ENCODE measurements around the gene TAF6.
A peak's percentile ranks its signal among the peaks of the same experiment; 100 is the strongest.
"Not testable (repeated sequence)": the region's sequence is repeated elsewhere in the genome, so short reads cannot be mapped to it uniquely, and the experiment has no call there.

Gene TAF6

DNA sequence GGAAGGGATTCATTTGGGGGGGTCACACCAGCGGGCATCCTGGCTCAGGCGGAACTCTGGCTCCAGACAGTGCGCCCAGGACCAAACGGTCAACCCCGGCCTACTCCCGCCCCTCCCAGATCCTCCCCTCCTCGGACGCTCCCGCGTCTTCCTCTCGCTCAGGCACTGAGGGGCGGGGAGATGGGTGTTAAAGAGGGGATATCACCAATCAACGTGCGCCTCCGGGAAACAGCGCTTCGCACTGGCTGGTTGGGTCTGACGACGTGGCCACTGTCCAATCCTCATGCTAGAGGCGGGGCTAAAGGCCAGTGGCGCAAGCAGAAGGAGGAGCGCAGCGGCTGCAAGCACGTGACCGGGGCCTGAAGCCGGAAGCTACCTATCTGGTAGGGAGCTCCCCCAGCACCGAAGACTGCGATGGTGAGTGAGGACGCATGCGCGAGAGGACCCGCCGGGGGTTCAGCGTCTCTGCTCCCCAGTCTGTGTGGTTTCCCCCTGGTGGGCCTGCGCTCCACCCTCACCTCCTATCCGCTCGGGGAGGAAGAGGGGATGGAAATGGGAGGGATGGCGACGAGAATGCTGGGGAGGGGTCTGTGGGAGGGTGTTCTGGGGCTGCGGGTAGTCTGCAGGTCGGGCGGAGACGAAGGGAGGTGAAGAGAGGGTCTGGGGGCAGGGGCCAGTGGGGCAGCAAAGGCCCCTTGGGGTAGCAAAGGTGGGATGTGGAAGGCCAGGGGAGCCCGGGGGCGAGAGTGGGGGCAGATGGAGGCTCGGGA, 29.6 kb upstream of the TAF6 start, which contains the start of gene LAMTOR4:
TSS of gene LAMTOR4 (plus strand) at position 360 of the 770 bp plus-strand sequence. CDS start at position 415, 55 bp downstream.
- TF ChIP-seq CTCF (IDR thresholded peaks at IDR 0.05; ENCODE audit: control insufficient read depth, extremely low read depth, insufficient read depth), result no peak
- peak within 1 kb of the TSS; percentile 99 for H3K4me3 ChIP-seq (ENCODE audit: low read depth, low read length)

DNA sequence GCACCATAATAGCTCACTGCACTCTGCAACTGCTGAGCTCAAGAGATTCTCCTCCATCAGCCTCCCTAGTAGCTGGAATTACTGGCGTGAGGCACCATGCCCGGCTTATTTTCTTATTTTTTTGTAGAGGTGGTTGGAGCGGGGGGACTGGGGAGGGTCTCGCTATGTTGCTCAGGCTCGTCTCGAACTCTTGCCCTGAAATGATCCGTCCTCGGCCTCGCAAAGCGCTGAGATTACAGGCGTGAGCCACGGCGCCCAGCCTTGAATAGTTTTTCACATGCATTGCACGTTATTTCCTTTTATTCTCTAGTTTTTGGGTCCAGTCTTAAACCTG, 29.0 kb upstream of the TAF6 start:
- no peak for DNase-seq (ENCODE audit: low read depth)
- H3K4me3 ChIP-seq (ENCODE audit: low read depth, low read length), result peak overlapping the region; percentile 99
- no peak for TF ChIP-seq CTCF (IDR thresholded peaks at IDR 0.05; ENCODE audit: control insufficient read depth, extremely low read depth, insufficient read depth)

More for the DNA sequence above, 29.6 kb upstream of the TAF6 start, which contains the start of gene LAMTOR4:
- DNase-seq (ENCODE audit: low read depth), result peak; percentile 99

DNA sequence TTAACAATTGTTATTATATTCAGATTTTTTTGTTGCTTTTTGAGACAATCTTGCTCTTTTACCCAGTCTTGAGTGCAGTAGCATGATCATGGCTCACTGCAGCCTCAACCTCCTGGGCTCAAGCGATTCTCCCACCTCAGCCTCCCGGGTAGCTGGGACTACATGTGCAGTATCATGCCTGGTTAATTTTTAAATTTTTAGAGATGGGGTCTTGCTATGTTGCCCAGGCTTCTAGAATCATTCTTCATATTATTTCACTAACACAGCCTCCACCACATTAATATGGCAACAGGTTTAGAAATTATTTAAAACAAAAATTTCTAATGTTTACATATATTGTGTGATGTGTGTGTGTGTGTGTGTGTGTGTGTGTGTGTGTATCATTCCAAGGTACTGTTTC, 28.1 kb upstream of the TAF6 start:
- DNase-seq (ENCODE audit: low read depth), result no peak

GRCh38 chr7:100146350-100146749, 27.2 kb upstream of the TAF6 start:
- H3K4me3 ChIP-seq (ENCODE audit: low read depth, low read length); DNase-seq (ENCODE audit: low read depth): not testable (repeated sequence)

More for the DNA sequence above, 28.1 kb upstream of the TAF6 start:
- TF ChIP-seq CTCF (IDR thresholded peaks at IDR 0.05; ENCODE audit: control insufficient read depth, extremely low read depth, insufficient read depth), result no peak
- no peak overlapping the region for H3K4me3 ChIP-seq (ENCODE audit: low read depth, low read length)

- H3K4me3 ChIP-seq (ENCODE audit: low read depth, low read length), result no peak overlapping the region
- TF ChIP-seq CTCF (IDR thresholded peaks at IDR 0.05; ENCODE audit: control insufficient read depth, extremely low read depth, insufficient read depth), result no peak
- DNase-seq (ENCODE audit: low read depth), result no peak
Observed at GRCh38 chr7:100142461-100142860, 23.3 kb upstream of the TAF6 start.

DNA sequence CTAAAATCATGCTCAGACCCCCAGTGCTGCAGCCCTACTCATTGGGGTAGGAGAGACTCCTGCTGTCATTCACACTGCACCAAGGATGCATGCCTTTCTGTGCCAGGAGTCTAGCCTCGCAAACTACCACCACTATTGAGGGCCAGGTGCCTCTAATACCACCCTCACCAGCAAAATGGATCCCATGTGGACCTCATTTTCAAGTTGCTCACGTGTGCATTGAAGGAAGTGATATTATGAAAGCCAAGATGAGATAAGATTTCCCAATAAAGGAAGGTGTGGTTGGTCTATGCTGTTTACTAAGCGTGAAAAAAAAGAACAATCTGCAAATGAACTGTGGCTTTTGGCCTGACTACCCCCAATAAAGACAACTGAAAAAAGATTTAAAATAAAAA, 22.4 kb upstream of the TAF6 start:
- TF ChIP-seq CTCF (IDR thresholded peaks at IDR 0.05; ENCODE audit: control insufficient read depth, extremely low read depth, insufficient read depth), result no peak
- no peak for DNase-seq (ENCODE audit: low read depth)
- H3K4me3 ChIP-seq (ENCODE audit: low read depth, low read length), result no peak overlapping the region

DNA sequence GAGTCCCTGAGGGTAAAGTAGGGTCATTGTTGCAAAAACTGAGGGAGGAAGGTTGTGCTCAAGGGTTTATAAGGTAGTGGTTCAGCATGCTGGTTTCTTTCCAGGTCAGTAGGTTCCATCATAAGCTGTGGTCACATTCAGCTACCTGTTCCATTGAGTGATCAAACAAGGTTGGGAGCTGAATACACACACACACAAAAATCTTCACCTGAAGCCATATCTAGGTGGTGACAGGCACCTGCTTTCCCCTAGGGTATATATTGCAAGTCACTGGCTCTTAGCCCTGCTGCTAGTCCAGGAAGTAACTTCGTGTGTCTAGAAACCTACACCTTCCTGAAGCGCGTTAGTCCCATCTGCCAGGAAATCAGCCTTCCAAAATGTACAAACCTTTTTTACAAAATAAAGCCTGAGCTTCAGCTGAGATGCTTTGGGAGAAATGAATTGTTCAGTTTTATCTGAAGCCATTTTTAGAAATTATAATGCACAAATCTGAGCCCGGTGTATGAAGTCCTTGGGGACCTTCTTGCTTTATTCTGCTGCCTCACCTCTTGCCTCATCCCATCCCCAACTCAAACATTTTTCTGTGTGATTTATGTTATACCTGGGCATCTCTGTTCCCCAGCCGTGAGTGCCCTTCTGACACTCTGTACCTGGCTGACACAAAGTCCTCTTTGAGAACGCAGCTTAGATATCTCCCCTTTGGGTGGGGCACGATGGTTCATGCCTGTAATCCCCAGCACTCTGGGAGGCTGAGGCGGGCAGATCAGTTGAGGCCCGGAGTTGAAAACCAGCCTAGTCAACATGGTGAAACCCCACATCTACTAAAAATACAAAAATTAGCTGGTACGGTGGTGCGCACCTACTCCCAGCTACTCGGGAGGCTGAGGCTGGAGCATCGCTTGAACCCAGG, 18.9 kb upstream of the TAF6 start:
- no peak overlapping the region for H3K4me3 ChIP-seq (ENCODE audit: low read depth, low read length)
- TF ChIP-seq CTCF (IDR thresholded peaks at IDR 0.05; ENCODE audit: control insufficient read depth, extremely low read depth, insufficient read depth), result no peak
- DNase-seq (ENCODE audit: low read depth), result no peak

Measured in LNCaP clone FGC (cell line).